Measurements from ENCODE around the gene DUOXA2.
A peak's percentile ranks its signal among the peaks of the same experiment; 100 is the strongest.

Gene DUOXA2

DNA sequence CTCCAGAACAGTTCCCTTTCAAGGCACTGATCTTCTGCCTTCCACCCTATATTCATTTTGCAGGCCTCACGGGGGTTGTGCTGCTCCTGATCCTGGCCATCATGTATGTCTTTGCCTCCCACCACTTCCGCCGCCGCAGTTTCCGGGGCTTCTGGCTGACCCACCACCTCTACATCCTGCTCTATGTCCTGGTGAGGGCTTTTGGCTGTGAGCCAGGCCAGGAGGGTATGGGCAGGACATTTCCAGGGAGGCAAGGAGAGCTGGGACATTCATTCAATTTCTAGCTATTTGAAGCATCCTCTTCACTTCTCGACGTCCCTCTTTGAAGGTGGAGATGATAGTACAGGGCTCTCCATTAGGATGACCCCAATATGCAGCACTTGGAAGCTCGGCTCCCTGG, 41.6 kb downstream of the DUOXA2 start:
- Mint-ChIP-seq H3K27me3 (ENCODE audit: low read depth, poor library complexity) (peaks cover 12% of the 10 kb centered on the region), H3K4me3 (no peak overlapping the region), H3K4me1 (peaks cover 31% of the 10 kb centered on the region), H3K9me3 (no peaks in the 10 kb centered on the region), H3K36me3 (ENCODE audit: low read depth) (peaks cover 8% of the 10 kb centered on the region), H3K27ac (no peak overlapping the region)
- TF ChIP-seq, protein P1, sequence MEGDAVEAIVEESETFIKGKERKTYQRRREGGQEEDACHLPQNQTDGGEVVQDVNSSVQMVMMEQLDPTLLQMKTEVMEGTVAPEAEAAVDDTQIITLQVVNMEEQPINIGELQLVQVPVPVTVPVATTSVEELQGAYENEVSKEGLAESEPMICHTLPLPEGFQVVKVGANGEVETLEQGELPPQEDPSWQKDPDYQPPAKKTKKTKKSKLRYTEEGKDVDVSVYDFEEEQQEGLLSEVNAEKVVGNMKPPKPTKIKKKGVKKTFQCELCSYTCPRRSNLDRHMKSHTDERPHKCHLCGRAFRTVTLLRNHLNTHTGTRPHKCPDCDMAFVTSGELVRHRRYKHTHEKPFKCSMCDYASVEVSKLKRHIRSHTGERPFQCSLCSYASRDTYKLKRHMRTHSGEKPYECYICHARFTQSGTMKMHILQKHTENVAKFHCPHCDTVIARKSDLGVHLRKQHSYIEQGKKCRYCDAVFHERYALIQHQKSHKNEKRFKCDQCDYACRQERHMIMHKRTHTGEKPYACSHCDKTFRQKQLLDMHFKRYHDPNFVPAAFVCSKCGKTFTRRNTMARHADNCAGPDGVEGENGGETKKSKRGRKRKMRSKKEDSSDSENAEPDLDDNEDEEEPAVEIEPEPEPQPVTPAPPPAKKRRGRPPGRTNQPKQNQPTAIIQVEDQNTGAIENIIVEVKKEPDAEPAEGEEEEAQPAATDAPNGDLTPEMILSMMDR (IDR thresholded peaks at IDR 0.05), result no peak
- DNase-seq, result no peak

DNA sequence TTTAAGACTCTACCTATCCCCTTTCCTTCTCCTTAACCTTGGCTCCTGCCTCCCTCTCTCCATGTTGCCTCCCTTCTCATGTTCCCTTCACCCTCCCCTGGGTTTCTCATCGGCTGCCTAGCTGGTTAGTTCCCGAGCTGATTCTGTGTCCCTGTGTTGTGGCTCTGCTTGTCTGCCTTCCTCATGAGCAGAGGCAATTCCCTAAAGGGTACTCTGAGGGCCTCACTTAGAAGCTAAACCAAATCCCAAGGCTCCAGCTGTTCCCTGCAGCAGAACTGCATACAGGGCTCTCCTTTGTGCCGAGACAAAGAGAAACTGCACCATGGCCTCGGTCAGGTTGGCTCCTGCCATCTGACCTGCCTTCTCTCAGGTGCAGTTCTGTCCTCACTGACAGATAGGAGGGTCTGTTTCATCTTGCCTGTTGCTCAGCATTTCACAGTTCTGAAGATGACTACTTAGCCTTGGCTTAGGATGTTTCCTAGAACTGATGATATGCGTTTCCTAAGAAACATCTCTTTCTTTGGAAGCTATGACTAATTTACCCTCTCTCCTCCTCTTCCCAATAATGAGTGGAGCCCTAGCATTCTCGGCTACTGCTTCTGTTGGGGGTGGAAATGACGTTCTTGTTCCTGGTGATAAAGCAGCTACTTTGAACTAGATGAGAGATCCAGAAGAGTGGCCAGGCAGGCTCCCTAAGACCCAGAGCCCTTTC, 42.8 kb downstream of the DUOXA2 start:
- TF ChIP-seq, protein P1 (IDR thresholded peaks at IDR 0.05), result no peak
- Mint-ChIP-seq H3K4me1 (peaks cover 31% of the 10 kb centered on the region), H3K27ac (peak overlapping the region; percentile 79), H3K4me3 (no peak overlapping the region), H3K36me3 (ENCODE audit: low read depth) (peaks cover 8% of the 10 kb centered on the region), H3K9me3 (no peaks in the 10 kb centered on the region), H3K27me3 (ENCODE audit: low read depth, poor library complexity) (peaks cover 12% of the 10 kb centered on the region)
- DNase-seq, result no peak

DNA sequence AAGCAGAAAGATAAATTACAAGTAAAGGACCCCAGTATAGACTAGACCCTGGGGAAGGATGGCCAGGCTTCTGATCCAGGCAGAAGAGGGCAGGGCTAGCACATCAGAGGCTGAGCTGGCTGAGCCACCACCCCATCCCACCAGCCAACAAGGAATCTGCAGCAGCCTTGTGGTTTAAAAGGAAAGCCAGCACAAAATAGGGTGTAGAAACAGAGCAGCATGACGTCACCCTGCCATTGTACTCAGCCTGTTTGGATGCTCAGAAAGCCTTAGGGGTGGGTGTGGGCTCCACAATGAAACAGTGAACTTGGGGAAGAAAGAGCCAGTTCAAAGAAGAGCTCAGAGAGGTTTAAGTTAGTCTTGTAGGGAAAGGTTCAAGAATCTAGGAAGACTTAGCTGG, 43.8 kb downstream of the DUOXA2 start:
- Mint-ChIP-seq H3K36me3 (ENCODE audit: low read depth) (no peaks in the 10 kb centered on the region), H3K27ac (no peak overlapping the region), H3K9me3 (no peaks in the 10 kb centered on the region), H3K4me3 (no peak overlapping the region), H3K4me1 (peaks cover 28% of the 10 kb centered on the region), H3K27me3 (ENCODE audit: low read depth, poor library complexity) (peaks cover 12% of the 10 kb centered on the region)
- DNase-seq, result no peak
- TF ChIP-seq, protein P1 (IDR thresholded peaks at IDR 0.05), result no peak

DNA sequence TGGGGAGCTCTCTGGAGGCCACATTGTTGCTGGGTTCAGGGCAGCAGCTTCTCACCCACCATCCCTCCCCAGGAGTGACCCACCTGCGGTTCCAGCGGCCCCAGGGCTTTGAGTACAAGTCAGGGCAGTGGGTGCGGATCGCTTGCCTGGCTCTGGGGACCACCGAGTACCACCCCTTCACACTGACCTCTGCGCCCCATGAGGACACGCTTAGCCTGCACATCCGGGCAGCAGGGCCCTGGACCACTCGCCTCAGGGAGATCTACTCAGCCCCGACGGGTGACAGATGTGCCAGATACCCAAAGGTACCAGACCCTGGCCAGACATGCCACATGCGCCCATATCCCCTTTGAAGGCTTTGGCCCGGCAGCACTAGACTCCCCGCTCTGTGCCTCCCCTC, 47.5 kb downstream of the DUOXA2 start:
- Mint-ChIP-seq H3K9me3 (no peaks in the 10 kb centered on the region), H3K4me1 (peaks cover 51% of the 10 kb centered on the region), H3K4me3 (no peak overlapping the region), H3K27me3 (ENCODE audit: low read depth, poor library complexity) (peaks cover 4% of the 10 kb centered on the region), H3K36me3 (ENCODE audit: low read depth) (no peaks in the 10 kb centered on the region), H3K27ac (peak overlapping the region; percentile 20)
- TF ChIP-seq, protein P1 (IDR thresholded peaks at IDR 0.05), result no peak
- no peak for DNase-seq

DNA sequence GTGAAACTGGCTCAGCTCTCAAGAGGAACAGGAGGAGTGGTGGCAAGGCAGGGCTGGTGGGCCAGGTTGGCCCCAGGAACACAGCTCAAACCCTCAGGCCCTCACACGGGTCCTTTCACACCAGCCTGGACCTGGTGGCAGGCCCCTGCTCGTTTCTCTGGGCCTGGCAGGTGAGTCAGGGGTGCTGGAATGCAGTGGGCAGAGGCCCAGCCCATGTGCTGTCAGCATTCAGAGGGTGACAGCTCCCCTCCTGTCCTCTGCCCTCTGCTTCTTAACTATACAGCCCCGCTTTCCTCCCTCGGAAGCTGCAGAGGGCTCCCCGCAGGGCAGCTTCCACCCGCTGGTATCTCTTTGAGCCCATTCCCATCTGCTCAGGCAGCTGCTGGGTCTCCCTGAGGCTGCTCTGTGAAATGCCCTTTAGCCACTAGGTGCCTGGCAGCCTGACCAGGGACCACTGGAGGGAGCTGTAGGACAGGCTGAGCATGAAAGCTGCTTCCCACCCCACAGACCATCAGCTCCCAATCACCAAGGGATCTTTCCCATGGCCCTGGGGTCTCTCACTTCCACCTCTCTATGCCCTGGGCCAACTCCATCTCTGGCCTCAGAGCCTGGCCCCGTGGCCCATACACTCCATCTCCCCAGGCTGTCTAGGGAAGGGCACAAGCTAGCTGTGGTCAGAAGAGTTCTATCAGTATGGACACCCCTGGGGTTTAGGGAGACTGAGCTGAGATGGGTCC, 48.8 kb downstream of the DUOXA2 start:
- H3K27ac Mint-ChIP-seq, result no peak overlapping the region
- H3K4me1 Mint-ChIP-seq, result peaks cover 44% of the 10 kb centered on the region
- H3K36me3 Mint-ChIP-seq (ENCODE audit: low read depth), result no peaks in the 10 kb centered on the region
- H3K27me3 Mint-ChIP-seq (ENCODE audit: low read depth, poor library complexity), result peaks cover 4% of the 10 kb centered on the region
- no peaks in the 10 kb centered on the region for H3K9me3 Mint-ChIP-seq
- TF ChIP-seq, protein P1 (IDR thresholded peaks at IDR 0.05), result peak; percentile 80
- no peak overlapping the region for H3K4me3 Mint-ChIP-seq
- DNase-seq, result peak; percentile 79

Data from nephron progenitor cell (in vitro differentiated cells).